Panc1 (cell line): ENCODE results near the gene HIF1A. TPM values are rescaled to one million over a fixed set of nuclear protein-coding genes. Genes with fewer than 3 reads are reported as not detected.

Experiments used
- ATAC-seq: fragments of 200-7000 bp; cut with Tn5 transposase; 2 replicates; pipeline ENCODE4 v1.9.1; 2020; ENCODE audit warnings: mild to moderate bottlenecking, moderate library complexity
- BruUV-seq: library from RNA; stranded (reverse); fragments of 400-500 nt; replicated peaks from 2 replicates; lab custom pipeline; 2021; lab: Mats Ljungman, UMichigan
- CTCF ChIA-PET: fragments of 300-600 bp; sonication (Branson Sonifier 250); formaldehyde crosslinking; loops from one replicate; lab custom pipeline; 2022; ENCODE audit warnings: antibody characterized with exemption; lab: Charles Lee
- POLR2A ChIA-PET: fragments of 300-600 bp; sonication (Branson Sonifier 250); formaldehyde crosslinking; loops from one replicate; lab custom pipeline; 2022; ENCODE audit warnings: antibody characterized with exemption; lab: Charles Lee
- DNase-seq: peaks from one replicate; pipeline ENCODE4 v3.0.0-alpha.2; 2010; ENCODE audit warnings: low read depth, low spot score
- H3K27ac ChIP-seq: 2 replicates; pipeline ENCODE4 v1.5.1; 2011; ENCODE audit warnings: mild to moderate bottlenecking, low read length, inconsistent platforms
- H3K27me3 ChIP-seq: fragments of 200-500 bp; sonication (Bioruptor generic); 2 replicates; pipeline ENCODE4 v1.6.0; 2014; ENCODE audit warnings: low read length, inconsistent platforms; ENCODE audit not compliant: control insufficient read depth, insufficient read depth
- H3K36me3 ChIP-seq: fragments of 200-500 bp; sonication (Bioruptor generic); 2 replicates; pipeline ENCODE4 v1.5.1; 2014; ENCODE audit warnings: inconsistent platforms, mild to moderate bottlenecking, low read length, moderate library complexity; ENCODE audit not compliant: control insufficient read depth, insufficient read depth
- H3K4me1 ChIP-seq: 2 replicates; pipeline ENCODE4 v1.5.1; 2011; ENCODE audit warnings: inconsistent platforms, mild to moderate bottlenecking, low read length, moderate library complexity; ENCODE audit not compliant: control insufficient read depth, insufficient read depth
- H3K4me3 ChIP-seq, 2 experiments: 2 replicates each; pipeline ENCODE4 v1.5.1; 2011 to 2012; ENCODE audit warnings: low read depth in 2 of 2, low read length in 2 of 2, mild to moderate bottlenecking in 2 of 2, inconsistent platforms in 1 of 2, moderate library complexity in 1 of 2
- H3K9me3 ChIP-seq: fragments of 200-500 bp; sonication (Bioruptor generic); 2 replicates; pipeline ENCODE4 v1.5.1; 2014; ENCODE audit warnings: low read depth, mild to moderate bottlenecking, inconsistent platforms, low read length, moderate library complexity; ENCODE audit not compliant: control insufficient read depth, insufficient read depth
- POLR2AphosphoS5 ChIP-seq: IDR thresholded peaks from 2 replicates; pipeline ENCODE4 v1.6.1; 2012; ENCODE audit warnings: mild to moderate bottlenecking, low read depth, low read length, moderate library complexity
- SIN3A ChIP-seq: IDR thresholded peaks from 2 replicates; pipeline ENCODE4 v1.6.1; 2012; ENCODE audit warnings: low read depth, mild to moderate bottlenecking, low read length, moderate library complexity, borderline replicate concordance; ENCODE audit not compliant: insufficient read depth
- TCF7L2 ChIP-seq: IDR thresholded peaks from 2 replicates; pipeline ENCODE4 v1.6.1; 2011; ENCODE audit warnings: mild to moderate bottlenecking, low read depth, low read length, inconsistent platforms
- in situ Hi-C: cut with HindIII; loops from 2 replicates; pipeline ENCODE4 v1.10.0; 2016; ENCODE audit warnings: low sequenced_read_pairs, low pct_unique_long_range_greater_than_20kb
- intact Hi-C: fragments of 100-400 bp; cut with micrococcal nuclease; formaldehyde crosslinking; loops from one replicate; pipeline ENCODE4 v1.10.0; 2022; ENCODE audit not compliant: unreplicated experiment
- total RNA-seq: library from RNA; stranded (reverse); gene quantifications from one replicate; pipeline ENCODE4 v1.2.1, GENCODE V29; 2021; ENCODE audit not compliant: unreplicated experiment
- TF ChIP-seq, protein P1 (sequence below): fragments of 450-650 bp; IDR thresholded peaks from 2 replicates; pipeline ENCODE4 v1.5.1; 2017; ENCODE audit warnings: mild to moderate bottlenecking
- TF ChIP-seq, protein P2 (sequence below), 2 experiments: IDR thresholded peaks; 2 replicates each; pipeline ENCODE4 v1.6.1; 2011 to 2012; ENCODE audit warnings: low read depth in 2 of 2, control low read depth in 1 of 2, low read length in 1 of 2, mild to moderate bottlenecking in 1 of 2, moderate library complexity in 1 of 2; ENCODE audit not compliant: insufficient read depth in 1 of 2

Gene HIF1A
- total RNA-seq, 1 experiment from 2014 or later = 83.4 TPM

DNA sequence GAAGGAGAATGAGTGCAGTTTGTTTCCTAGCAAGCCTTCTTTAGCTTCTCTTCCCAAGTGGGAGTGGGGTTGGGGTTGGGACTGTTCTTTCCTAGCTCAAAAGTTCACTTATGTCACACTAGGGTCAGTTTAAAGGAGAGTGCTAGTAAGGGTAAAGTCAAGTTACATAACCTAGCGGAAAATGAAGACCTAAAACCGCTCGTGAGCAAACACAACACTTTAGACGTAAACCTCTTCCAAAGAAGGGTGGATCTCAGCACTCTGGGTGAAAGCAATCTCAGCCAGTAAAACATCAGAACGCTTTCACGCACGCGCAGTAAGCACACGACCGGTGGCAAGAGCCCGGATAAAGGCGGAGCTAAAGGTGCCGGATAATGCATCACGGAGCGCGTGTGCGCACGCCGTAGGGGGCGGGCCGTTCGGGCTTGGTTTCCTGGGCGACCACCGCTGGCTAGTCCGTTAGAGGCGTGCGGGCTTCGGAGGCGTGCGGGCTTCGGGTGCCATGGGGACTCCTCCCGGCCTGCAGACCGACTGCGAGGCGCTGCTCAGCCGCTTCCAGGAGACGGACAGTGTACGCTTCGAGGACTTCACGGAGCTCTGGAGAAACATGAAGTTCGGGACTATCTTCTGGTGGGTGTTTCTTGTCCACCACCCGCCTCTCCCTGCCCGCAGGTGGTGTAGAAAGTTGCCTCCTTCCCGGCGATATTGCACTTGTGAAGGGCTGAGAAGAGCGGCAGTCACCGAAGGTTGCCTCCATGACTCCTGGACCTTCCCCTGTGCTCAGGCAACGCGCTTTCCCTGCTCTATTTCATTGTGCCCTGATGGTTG is 66.9 kb downstream of the HIF1A start, which contains the start of gene SNAPC1:
Gene SNAPC1, plus strand, starts transcription at position 462 of the 828 bp plus-strand sequence. Its CDS starts 41 bp downstream, at position 503.
- H3K4me1 ChIP-seq = peaks cover 5% of the 10 kb centered on the region; the same call in 1 of the 2 replicates
- H3K4me3 ChIP-seq = peak within 1 kb of the TSS; percentile 76 to 78
- intact Hi-C loops = no loop called here
- ATAC-seq (peak; percentile 99), DNase-seq (peak; percentile 89)
- peak within 1 kb of the TSS; percentile 94 for H3K27ac ChIP-seq
- POLR2A ChIA-PET = interaction anchor here (0.6 to 1.2 kb wide), 3 partner anchors 9 to 389 kb away, joined by 3 to 4 read pairs (median 3); no protein-coding TSS in a partner anchor
- H3K36me3 ChIP-seq = peaks cover 5% of the 10 kb centered on the region
- CTCF ChIA-PET = no interaction called here
- H3K9me3 ChIP-seq = no peaks in the 10 kb centered on the region
- no TSS peak for BruUV-seq
- TF ChIP-seq, protein P1, sequence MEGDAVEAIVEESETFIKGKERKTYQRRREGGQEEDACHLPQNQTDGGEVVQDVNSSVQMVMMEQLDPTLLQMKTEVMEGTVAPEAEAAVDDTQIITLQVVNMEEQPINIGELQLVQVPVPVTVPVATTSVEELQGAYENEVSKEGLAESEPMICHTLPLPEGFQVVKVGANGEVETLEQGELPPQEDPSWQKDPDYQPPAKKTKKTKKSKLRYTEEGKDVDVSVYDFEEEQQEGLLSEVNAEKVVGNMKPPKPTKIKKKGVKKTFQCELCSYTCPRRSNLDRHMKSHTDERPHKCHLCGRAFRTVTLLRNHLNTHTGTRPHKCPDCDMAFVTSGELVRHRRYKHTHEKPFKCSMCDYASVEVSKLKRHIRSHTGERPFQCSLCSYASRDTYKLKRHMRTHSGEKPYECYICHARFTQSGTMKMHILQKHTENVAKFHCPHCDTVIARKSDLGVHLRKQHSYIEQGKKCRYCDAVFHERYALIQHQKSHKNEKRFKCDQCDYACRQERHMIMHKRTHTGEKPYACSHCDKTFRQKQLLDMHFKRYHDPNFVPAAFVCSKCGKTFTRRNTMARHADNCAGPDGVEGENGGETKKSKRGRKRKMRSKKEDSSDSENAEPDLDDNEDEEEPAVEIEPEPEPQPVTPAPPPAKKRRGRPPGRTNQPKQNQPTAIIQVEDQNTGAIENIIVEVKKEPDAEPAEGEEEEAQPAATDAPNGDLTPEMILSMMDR = no peak
- TF ChIP-seq, protein P2, sequence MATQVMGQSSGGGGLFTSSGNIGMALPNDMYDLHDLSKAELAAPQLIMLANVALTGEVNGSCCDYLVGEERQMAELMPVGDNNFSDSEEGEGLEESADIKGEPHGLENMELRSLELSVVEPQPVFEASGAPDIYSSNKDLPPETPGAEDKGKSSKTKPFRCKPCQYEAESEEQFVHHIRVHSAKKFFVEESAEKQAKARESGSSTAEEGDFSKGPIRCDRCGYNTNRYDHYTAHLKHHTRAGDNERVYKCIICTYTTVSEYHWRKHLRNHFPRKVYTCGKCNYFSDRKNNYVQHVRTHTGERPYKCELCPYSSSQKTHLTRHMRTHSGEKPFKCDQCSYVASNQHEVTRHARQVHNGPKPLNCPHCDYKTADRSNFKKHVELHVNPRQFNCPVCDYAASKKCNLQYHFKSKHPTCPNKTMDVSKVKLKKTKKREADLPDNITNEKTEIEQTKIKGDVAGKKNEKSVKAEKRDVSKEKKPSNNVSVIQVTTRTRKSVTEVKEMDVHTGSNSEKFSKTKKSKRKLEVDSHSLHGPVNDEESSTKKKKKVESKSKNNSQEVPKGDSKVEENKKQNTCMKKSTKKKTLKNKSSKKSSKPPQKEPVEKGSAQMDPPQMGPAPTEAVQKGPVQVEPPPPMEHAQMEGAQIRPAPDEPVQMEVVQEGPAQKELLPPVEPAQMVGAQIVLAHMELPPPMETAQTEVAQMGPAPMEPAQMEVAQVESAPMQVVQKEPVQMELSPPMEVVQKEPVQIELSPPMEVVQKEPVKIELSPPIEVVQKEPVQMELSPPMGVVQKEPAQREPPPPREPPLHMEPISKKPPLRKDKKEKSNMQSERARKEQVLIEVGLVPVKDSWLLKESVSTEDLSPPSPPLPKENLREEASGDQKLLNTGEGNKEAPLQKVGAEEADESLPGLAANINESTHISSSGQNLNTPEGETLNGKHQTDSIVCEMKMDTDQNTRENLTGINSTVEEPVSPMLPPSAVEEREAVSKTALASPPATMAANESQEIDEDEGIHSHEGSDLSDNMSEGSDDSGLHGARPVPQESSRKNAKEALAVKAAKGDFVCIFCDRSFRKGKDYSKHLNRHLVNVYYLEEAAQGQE (IDR thresholded peaks at IDR 0.05; ENCODE audit: insufficient read depth in 1 of 2, low read depth in 2 of 2, low read length in 1 of 2) = peak in 1 of 2 experiments; percentile 46; a peak in 1 of 4 replicates
- TF ChIP-seq POLR2AphosphoS5 (peak; percentile 79), TCF7L2 (no peak), SIN3A (no peak; the same call in 1 of the 2 replicates)
- H3K27me3 ChIP-seq = no peaks in the 10 kb centered on the region
- in situ Hi-C loops = no loop called here

DNA sequence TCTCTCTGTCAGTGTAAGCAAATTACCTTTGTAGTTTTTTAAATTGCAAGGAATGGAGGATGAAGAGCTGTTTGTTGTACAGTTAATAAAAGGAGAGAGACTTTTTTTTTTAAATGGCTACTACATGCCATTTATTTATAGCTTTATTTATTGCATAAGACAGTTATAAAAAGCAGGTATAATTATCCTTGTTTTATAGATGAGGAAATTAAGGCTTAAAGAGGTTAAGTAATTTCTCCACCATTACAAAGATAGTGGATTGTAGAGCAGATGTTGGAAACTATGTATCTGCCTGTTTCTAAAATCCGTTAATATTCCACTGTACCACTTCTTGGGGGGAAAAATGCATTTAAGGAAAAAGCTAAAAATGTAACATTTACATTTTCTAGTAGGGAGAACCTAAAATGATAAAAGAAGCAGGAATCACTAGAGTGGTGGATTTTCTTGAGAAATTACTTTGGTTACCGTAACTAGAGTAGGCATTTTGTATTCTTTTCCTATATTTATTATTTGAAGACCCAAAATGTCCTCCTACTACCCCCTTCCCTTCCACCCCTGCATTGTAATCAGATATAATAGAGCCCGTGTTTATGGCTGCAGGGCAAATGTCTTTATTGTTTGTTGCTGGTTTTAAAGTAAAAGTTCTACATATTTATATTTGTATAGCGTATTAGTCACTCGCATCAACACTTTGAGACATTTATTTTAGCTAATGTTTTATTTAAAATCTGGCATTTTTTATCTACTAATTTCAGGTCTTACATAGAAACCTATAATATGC is 69.2 kb downstream of the HIF1A start:
- ChIA-PET POLR2A (interaction anchor here (0.6 kb wide), 1 partner anchor 63 kb away, joined by 7 read pairs; no protein-coding TSS in a partner anchor), CTCF (no interaction called here)
- BruUV-seq = no TSS peak
- DNase-seq (no peak), ATAC-seq (no peak)
- Histone ChIP-seq H3K36me3 (peaks cover 10% of the 10 kb centered on the region), H3K9me3 (no peaks in the 10 kb centered on the region), H3K27me3 (no peaks in the 10 kb centered on the region), H3K4me1 (peaks cover 5% of the 10 kb centered on the region; the same call in 1 of the 2 replicates), H3K4me3 (peak overlapping the region; percentile 76 to 78), H3K27ac (peak overlapping the region; percentile 69; the same call in 1 of the 2 replicates)
- intact Hi-C loops (no loop called here), in situ Hi-C loops (no loop called here)
- no peak for TF ChIP-seq SIN3A
- no peak for TF ChIP-seq TCF7L2
- TF ChIP-seq, protein P2 (IDR thresholded peaks at IDR 0.05; ENCODE audit: insufficient read depth in 1 of 2, low read depth in 2 of 2, low read length in 1 of 2) = no peak
